ENCODE measurements around the gene TTLL7.

The TTLL7 gene

DNA sequence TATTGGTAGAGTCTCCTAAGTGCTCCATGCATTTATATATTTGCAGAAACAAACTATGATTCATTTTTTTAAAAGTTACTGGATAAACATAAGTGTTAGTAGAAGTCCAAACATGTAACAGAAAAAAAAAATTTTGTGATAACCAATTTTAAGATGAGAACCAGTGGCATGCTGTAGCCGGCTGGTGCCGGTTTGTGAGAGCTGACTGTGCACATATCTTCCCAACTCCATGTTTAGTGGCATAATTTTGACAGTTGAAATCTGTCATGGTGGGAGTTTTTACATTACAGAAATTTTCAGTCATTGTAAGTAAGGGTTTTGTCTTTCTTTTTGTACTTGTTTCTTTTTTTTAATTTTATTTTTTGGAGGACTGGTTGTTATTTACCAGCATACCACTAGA is 141.2 kb downstream of the TTLL7 start:
- no peak for DNase-seq

DNA sequence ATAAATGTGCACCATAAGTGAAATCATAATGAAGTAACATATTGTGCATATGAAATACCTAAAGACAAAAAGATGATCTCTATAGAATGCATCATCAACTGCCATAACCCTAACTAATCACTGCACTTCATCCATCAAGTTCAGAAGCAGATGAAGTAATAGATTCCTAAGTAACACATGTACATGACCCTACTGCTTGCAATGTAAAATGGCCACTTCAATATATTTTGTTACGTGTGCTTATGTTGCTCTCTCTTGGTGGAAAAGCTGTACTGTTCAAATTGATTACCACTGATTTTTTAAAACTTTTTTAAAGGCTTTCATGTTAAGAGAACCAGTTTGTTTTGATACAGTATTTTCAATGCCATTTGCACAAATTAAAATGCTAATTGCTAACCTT is 141.8 kb downstream of the TTLL7 start:
- DNase-seq: no peak

DNA sequence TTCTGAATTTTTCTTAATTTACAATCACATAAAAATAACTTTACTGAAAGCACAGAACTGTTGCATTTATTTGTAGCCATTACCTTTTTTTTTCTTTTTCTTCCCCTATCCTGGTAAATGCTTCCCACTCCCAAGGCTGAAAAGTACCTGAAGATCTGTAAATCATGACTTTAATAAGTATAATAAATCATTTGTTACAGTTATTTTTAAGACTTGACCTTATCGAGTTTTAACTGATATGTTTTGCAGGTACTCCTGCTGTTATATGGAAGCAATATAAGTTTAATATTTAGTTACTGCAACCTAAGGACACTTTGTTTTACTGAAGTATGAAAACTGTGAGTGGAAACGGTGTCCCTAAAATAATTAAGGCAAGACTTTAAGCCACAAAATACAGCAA is 142.6 kb downstream of the TTLL7 start:
- DNase-seq: no peak

DNA sequence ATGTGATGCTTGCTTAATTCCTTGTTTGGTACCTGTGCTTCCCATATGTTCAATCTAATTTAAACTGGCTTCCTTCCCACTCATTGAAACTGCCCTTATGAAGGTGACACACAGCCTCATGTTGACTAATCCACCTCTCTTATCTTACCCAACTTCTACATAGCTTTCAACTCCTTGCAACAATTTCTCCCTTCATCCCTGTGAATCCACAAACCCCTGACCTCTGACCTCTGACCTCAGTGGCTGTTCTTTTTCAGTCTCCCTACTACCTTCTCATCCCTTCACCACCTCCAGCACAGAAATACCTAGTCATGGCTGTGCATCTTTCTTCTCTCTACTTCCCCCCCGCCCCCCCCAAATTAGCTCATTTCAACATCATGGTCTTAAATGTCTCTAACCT is 144.5 kb downstream of the TTLL7 start:
- DNase-seq: no peak

DNA sequence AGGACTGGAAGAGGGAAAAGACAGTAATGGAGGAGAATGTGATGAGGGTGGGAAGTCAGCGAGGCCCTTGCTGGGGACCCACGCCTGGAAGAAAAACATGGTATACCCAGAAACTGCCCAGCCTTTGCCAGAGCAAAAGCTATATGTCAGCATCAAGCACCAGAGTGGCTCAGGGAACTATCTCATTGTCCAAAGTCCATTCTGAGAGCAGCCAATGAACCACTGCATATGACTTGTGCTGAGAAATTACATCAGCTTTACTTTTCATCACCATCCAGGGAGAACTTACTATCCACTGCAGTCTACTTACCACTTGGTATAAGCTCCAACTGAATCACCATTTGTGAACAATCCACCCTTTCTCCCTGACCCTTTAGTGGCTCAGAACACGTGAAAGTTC is 148.1 kb downstream of the TTLL7 start:
- DNase-seq: no peak

DNA sequence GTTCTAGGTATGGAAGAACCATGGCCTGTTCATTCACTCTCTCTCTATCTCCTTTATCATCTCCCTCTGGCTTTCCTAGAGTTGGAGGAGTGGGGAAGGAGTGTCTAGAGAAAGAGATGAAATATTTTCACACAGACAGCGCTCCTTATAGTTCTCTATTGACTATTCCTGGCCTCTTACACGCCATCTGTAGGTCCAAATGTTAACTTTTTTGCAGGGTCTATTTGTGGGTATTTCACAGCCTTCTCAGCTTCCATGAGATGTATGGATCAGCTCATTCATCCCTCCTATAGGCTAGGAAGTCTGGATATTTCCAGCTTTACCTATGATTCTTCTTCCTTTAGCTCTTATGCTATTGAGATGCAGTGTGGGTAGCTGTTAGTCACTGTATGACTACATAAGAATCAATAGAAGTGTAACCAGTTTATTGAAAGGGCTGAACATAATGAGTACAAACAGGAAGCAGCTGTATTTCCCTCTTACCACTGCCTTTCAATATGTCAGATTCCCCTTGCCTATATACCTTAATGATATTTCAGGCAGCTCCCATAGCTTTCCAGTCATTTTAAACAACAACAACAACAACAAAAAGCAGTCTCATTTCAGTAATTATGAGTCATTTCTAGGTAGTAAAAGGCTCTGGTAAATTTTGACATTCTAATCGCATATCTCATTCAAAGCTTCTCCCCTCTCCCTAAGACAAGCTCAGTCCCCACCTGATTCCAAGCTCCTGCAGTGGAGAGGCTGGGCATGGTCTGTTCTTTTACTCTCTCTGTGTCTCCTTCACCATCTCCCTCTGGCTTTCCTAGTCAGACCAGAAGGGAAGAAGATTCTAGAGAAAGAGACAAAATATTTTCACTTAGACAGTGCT is 149.5 kb downstream of the TTLL7 start:
- DNase-seq: no peak

DNA sequence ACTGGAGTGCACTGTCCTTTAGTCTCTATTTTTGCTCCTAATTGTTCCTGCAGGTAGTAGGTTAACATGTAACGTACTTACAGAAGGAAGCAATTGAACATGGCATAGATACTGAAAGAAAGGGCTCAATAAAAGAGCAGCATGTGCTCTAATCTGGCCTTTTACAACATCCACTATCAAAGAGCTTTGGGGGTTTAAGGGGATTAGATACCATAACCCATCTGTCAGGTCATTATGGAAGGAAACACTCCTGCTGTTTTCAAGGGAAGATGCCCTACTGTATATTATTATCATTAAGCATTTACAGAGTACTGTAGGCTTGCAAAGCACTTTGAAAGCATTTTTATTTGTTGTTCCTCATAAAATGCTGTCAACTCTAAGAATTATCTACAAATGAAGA is 152.8 kb downstream of the TTLL7 start:
- DNase-seq: no peak

DNA sequence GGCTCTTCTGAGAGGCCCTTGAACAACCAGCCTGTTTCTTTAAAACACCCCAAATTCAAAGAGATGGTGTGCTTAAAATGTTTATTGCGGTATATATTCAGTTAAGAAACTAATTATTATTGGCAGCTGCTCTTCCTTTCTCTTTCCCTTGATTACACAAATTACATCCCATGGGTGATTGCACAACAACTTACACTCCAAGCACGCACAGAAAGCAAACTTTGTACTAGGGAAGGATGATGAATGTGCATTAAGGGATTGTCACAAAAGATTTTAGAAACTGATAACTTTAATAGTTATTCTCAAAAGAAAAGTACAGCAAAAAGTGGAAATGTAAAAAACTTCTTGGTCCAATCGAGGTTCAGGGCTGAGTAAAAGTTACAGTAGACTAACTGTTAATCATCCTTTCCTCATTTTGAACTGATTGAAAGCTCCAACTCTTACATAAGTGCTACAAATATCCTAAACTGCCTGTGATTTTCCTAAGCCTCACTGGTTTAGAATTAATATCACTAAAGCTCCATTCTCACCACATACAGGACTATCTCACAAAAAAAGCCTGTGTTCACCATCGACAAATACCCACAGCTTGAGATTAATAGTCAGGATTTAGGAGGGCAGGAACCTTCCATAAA is 153.4 kb downstream of the TTLL7 start:
- no peak for DNase-seq

DNA sequence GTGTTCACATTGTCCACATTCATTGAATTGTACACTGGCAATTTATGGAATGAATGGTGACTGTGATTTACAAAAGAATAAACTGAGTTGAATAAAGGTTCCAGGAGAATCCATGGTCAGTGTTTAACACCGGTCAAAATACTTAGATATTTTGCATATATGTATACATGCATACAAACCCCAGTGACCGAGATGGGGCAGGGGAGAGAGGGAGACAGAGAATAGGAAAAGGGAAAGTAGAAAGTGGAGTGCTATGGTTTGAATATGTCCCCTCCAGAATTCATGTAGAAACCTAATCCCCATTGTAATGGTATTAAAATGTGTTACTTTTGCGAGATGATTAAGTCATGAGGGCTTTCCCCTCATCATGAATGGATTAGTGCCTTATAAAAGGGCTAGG is 154.4 kb downstream of the TTLL7 start:
- DNase-seq: no peak

DNA sequence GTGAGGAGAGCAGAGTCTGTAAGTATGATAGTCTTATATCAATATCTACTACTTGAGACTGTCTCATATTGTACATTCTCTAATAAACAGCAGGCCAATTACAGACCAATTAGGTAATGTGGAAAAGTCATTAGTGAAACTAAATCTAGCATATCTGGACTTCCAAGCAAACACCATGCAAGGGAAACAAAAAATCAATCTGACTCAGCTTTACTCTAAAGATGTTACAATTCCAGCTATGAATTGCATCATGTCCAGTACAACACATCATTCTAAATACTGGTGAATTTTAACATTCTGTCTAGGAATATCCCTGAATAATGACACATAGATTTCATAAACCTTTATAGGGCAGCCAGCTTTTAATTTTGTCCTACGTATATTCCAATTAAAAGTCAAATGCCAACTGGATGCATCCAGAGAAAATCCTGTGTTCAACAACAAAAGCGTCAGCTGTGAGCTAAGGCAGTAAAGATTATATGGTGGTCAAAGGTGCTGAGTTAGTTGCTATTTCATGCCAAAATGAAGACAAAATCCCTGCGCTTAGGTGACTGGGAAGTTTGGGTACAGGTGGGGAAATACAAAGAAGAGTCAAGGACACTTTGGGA is 159.3 kb downstream of the TTLL7 start:
- no peak for DNase-seq

DNA sequence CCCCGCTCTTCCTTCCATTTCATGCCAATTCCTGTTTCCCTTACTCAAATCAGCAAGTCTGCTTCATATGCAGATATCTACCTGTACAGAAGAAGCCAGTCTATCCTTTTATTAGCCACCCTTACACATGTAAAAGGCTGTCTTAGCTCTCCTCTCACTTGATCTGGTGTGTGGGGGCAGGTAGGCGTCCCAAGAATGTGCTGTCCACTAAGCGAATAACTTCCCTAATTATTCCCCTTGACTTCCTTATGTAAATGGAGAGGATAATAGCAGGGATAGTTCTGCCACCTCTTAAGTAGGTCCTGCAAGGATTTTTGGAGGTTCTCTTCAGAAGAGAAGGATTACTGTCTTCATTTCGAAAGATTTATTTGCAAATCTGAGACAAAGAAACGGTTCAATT is 160.4 kb downstream of the TTLL7 start:
- DNase-seq: no peak

DNA sequence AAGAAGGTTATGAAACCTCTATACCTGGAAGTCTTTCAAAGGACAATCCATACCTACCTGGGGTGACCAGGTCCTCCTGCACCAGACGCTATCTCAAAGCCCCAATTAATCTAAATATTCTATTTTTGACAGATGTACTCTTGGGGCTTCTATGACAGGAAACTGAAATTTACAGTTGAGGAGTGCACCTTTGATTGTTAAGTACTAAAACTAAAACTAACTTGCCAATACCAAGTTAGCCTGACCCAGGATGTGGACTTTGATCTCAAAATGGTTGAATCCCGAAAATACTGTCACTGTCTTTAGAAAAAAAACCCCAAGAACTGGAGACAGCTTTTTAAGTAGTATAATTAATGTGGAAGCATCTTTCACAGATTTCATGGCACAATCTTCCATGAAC is 162.4 kb downstream of the TTLL7 start:
- DNase-seq: no peak

DNA sequence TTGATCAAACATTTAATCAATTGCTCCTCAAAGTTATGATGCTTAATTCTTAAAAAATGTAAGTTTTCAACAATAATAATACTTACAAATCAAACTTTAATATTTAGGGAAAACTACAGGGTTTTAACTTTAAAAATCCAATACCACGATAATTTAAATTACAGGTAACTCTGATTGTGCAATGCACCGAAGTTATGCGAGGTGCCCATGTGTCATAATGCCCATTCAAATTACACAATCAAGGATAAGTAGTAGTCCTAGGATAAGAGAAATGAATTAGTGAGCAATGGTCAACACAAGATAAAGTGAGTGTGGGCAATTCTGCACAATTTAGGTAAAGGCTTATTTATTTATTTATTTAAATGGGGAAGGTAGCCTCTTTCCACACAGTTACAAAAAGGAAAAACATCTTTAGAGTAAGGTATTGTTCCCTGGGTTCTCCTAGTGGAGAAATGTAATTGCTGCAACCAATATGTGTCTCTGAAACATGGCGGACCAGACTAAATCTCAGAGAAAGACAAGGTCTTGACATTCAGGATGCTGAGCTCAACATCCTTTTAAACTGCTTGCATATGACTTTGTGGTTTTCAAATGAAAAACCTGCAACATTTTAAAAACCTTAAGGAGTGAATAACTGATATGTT is 164.2 kb downstream of the TTLL7 start:
- DNase-seq: no peak

DNA sequence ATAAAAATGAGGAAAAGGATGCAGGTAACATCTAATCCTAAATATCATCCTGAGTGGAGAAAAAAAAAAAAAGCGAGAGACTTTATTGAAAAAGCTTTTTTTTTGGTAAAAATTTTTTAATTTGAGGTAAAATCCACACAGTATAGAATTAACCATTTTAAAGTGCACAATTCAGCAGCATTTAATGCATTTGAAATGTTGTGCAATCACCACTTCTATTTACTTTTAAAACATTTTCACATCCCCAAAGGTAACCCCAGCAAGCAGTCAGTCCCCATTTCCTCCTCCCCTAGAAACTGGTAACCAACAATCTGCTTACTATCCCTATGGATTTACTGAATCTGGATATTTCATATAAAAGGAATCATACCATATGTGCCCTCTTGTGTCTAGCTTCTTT is 166.7 kb downstream of the TTLL7 start:
- DNase-seq: no peak

DNA sequence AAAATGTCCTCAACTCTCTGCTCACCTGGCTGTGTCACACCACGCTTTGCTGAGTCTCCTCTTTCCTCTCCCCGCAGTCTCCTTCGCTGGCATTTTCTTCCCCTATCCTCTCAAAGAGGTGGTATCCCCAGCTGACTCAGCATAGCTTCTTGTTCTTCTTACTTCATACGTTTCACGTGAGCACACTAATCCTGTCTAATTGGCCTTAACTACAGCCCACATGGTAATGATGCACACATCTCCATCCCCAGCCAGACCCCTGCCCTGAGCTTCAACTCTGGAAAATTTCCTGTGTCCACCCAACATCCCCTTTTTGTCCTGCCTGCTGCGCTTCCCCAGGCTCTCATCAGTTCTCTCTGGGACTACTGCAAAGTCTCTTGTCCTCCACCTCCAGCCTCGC is 169.8 kb downstream of the TTLL7 start:
- DNase-seq: no peak

DNA sequence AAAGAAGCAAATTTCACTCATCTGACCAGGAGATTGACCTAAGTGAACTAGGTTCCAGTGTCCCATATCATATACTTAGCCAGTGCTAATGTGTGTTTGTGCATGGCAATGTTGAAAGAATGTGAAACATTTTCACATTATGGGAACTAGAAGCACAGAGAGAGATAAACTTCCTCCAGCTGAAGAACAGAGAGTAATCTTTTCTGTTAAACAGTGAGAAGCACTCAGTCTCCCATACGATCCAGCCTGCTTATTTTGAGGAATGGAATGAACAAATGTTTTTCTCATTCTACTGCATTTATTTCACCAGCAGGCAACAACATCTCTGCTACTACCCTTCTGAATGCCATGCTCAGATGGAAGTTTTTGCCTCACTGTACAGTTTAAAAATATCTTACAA is 170.5 kb downstream of the TTLL7 start:
- DNase-seq: no peak

DNA sequence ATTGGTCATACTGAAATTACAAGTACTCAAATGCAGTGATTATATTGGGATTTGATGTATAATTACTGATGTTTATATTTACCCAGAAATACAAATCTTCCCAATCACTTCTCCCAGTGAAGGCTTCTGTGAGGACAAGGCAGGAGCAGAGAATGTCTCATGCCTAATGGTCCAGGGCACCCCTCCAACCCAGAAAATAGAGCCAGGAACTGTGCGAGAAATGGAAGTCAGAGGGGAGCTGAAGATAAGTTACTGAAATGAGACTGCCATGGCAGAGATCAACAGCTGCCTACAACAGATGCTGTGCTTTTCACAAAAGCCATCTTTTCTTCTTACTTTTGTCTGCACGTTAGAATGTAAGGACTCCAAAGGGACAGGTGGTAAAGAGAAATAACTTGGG is 171.2 kb downstream of the TTLL7 start:
- no peak for DNase-seq

DNA sequence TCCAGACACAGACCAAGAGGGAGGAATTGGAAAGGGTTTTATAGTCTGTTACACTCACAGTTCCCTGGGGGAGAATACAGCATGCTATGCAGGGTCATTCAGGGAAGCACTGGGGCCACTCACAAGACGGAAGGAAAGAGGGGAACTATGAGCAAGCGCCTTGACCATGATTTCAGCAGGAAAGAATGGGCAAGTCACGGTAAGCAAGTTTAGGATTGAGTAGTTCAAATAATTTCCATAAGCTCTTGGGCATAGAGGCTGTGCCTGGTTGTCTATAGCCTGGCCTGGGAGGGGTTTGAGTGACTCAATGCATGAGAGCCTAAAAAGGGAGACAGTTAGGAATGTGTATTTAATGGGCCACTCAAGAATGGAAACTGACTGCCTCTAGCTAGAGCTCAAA is 176.7 kb downstream of the TTLL7 start:
- no peak for DNase-seq

DNA sequence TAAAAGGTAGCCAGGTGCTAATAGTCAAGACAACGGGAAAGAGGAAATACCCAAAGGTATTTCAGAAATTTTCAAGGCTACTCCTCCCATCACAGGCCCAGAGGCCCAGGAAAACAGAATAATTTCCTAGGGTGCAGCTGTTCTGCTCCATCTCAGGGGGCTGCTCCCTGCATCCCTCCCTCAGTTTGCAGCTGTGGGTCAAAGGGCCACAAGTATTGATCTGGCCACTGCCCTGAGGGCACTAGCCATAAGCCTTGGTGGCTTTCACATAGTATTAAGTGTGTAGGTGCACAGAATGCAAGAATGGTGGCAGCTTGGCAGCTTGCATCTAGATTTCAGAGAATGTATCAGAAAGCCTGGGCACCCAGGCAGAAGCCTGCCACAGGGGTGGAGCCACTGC is 179.5 kb downstream of the TTLL7 start:
- no peak for DNase-seq

DNA sequence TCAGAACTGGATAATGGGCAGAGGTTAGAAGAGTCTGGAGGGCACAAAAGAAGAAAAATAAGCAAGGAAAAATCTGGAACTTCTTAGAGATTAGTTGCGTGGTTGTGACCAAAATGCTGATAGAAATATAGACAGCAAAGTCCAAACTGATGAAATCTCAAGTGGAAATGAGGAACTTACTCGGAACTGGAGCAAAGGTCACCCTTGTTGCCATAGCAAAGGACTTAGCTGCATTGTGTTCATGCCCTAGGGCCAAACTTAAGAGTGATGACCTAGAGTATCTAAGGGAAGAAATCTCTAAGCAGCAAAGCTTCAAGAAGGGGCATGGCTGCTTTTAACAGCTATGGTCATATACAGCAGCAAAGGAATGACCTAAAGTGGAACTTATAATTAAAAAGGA is 180.0 kb downstream of the TTLL7 start:
- DNase-seq: no peak

DNA sequence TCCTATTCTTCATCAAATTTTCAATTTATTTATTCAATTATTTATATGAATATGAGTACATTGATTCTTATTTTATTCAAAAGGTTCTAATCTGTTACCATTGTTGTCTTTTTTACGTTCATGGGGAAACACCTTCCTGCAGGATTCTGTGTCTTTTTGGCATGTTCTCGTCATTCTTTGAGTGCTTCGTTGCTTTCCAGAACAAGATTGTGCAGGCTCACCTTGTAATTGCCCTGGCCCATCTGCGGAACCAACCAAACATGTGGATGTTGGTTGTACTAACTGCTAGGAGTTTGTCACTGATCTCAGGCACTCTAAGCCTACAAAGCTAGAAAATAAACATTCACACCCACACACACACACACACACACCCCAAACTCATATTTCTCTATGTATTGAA is 182.1 kb downstream of the TTLL7 start:
- DNase-seq: no peak

DNA sequence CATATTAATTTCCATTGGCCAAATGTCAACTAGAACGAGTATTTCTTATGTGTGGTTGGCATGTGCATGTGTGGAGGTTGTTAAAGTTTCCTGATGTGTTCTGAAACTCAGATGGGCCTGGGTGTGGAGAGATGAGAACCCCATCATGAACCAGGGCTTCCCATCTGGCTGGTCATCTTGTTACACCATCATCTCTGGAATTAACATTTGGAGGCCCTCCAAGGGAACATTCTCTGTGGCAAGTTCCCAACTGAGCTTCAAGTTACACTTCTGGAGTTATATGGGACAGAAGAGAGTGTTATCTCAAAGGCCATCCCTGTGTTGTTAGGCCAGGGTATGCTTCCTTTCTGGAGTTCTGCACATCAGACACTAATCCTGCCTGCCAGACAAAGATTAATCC is 183.6 kb downstream of the TTLL7 start:
- no peak for DNase-seq
